Measurements from ENCODE around the gene FNDC3B. TPM values are rescaled to one million over a fixed set of nuclear protein-coding genes. Genes with fewer than 3 reads are reported as not detected.

Gene FNDC3B
- total RNA-seq, 1 donor from 2014 or later = 160 TPM

DNA sequence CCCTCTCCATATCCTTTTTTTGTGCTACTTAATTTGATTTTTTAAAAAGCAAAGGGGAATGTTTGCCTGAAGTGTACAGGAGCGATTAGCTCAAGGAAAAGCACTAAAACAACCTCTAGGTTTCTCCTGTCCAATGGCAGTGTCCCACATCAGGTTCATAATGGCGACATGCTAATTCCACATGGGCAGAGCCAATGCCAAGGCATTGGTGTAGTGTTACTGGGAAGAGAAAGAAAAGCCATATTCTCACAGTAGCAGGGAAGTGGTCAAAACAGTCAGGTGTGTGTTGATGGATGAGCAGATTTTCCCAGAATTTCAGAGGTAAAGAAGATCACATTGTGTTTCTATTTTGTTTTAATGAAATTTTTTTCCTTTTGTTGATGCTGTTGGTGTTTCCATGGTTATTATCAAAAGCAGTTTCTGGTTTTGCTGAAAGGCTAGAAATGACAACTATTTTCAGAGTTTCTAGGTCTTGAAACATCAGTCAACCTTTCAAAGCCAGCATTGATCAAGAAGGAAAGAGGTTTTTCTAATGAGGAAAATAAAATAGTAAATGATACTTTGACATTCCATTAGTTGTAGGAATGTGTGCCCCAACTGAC, 65.2 kb downstream of the FNDC3B start:
- TF ChIP-seq, protein P1, sequence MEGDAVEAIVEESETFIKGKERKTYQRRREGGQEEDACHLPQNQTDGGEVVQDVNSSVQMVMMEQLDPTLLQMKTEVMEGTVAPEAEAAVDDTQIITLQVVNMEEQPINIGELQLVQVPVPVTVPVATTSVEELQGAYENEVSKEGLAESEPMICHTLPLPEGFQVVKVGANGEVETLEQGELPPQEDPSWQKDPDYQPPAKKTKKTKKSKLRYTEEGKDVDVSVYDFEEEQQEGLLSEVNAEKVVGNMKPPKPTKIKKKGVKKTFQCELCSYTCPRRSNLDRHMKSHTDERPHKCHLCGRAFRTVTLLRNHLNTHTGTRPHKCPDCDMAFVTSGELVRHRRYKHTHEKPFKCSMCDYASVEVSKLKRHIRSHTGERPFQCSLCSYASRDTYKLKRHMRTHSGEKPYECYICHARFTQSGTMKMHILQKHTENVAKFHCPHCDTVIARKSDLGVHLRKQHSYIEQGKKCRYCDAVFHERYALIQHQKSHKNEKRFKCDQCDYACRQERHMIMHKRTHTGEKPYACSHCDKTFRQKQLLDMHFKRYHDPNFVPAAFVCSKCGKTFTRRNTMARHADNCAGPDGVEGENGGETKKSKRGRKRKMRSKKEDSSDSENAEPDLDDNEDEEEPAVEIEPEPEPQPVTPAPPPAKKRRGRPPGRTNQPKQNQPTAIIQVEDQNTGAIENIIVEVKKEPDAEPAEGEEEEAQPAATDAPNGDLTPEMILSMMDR (IDR thresholded peaks at IDR 0.05) = no peak
- no peaks in the 10 kb centered on the region for H3K27me3 ChIP-seq
- H3K4me1 ChIP-seq = peaks cover 55% of the 10 kb centered on the region
- H3K27ac ChIP-seq = peak overlapping the region; percentile 4
- DNase-seq = no peak
- peak; percentile 9 for ATAC-seq
- intact Hi-C loops (cut with DNase I) = no loop called here
- no peak overlapping the region for H3K4me3 ChIP-seq
- no peaks in the 10 kb centered on the region for H3K36me3 ChIP-seq
- H3K9me3 ChIP-seq = no peaks in the 10 kb centered on the region

GRCh38 chr3:172106037-172106954, 66.9 kb downstream of the FNDC3B start:
- no peaks in the 10 kb centered on the region for H3K36me3 ChIP-seq
- no peaks in the 10 kb centered on the region for H3K9me3 ChIP-seq
- TF ChIP-seq, protein P1 (IDR thresholded peaks at IDR 0.05) = no peak
- peak overlapping the region; percentile 48 for H3K27ac ChIP-seq
- intact Hi-C loops (cut with DNase I) = no loop called here
- H3K4me3 ChIP-seq = no peak overlapping the region
- no peaks in the 10 kb centered on the region for H3K27me3 ChIP-seq
- H3K4me1 ChIP-seq = peaks cover 48% of the 10 kb centered on the region
- ATAC-seq = no peak
- DNase-seq = no peak

DNA sequence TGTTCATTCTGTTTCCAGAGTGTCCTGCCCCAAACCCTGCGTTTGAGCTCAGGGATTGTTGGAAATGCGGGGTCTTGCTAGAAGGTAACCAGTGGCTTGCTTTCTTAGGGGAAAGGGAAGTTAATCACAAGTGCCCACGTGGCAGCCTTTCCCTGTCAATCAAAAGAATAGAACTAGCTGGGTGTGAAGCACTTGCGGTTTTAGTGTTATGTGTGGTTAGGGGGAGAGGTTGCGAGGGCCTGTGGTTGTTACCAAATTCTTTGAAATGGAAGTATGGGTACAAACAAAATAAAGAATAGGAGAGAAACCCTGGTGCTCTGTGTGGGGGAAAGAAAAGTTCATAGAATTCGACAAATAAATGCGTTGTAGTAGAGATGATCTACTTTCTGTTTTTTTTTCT, 67.6 kb downstream of the FNDC3B start:
- no peaks in the 10 kb centered on the region for H3K27me3 ChIP-seq
- TF ChIP-seq, protein P1 (IDR thresholded peaks at IDR 0.05) = no peak
- H3K4me3 ChIP-seq = no peak overlapping the region
- no peaks in the 10 kb centered on the region for H3K9me3 ChIP-seq
- H3K36me3 ChIP-seq = no peaks in the 10 kb centered on the region
- peak; percentile 87 for ATAC-seq
- H3K4me1 ChIP-seq = peaks cover 47% of the 10 kb centered on the region
- peak overlapping the region; percentile 48 for H3K27ac ChIP-seq
- peak; percentile 72 for DNase-seq
- intact Hi-C loops (cut with DNase I) = no loop called here

DNA sequence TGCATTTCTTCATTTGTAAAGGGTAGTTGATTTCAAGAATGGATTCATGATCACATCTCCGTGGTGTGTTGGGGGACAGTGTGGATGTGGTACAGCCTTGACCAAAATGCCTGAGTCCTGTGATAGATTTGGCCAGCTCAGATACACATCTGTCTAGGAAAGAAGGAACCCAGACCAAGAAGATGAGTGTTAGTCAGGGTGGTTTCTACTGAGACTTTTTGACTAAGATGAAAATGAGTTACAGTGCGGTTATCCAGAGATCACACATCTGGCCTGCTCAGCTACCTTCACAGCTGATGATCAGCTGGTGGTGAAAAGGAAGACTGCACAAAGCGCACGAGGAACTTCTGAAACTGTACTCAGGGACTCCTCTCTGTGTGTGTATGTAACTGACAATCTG, 68.0 kb downstream of the FNDC3B start:
- intact Hi-C loops (cut with DNase I) = no loop called here

GRCh38 chr3:172110127-172110779, 70.9 kb downstream of the FNDC3B start:
- no peak overlapping the region for H3K27ac ChIP-seq
- ATAC-seq (no peak), DNase-seq (no peak)
- H3K4me3 ChIP-seq = no peak overlapping the region
- H3K9me3 ChIP-seq = no peaks in the 10 kb centered on the region
- intact Hi-C loops (cut with DNase I) = no loop called here
- H3K4me1 ChIP-seq = peaks cover 27% of the 10 kb centered on the region
- TF ChIP-seq, protein P1 (IDR thresholded peaks at IDR 0.05) = no peak
- peaks cover 30% of the 10 kb centered on the region for H3K36me3 ChIP-seq
- no peaks in the 10 kb centered on the region for H3K27me3 ChIP-seq

More for the DNA sequence above, 68.0 kb downstream of the FNDC3B start:
- peak overlapping the region; percentile 48 for H3K27ac ChIP-seq
- H3K27me3 ChIP-seq = no peaks in the 10 kb centered on the region
- H3K9me3 ChIP-seq = no peaks in the 10 kb centered on the region
- DNase-seq (no peak), ATAC-seq (peak; percentile 9)
- peaks cover 43% of the 10 kb centered on the region for H3K4me1 ChIP-seq
- peaks cover 2% of the 10 kb centered on the region for H3K36me3 ChIP-seq
- TF ChIP-seq, protein P1 (IDR thresholded peaks at IDR 0.05) = no peak
- no peak overlapping the region for H3K4me3 ChIP-seq

Measured in upper lobe of right lung (tissue), 1 donor.